ENCODE measurements around the gene LARGE2. TPM values are rescaled to one million over a fixed set of nuclear protein-coding genes. Genes with fewer than 3 reads are reported as not detected.

LARGE2 gene
- total RNA-seq, 1 experiment from 2014 or later: 108 TPM

DNA sequence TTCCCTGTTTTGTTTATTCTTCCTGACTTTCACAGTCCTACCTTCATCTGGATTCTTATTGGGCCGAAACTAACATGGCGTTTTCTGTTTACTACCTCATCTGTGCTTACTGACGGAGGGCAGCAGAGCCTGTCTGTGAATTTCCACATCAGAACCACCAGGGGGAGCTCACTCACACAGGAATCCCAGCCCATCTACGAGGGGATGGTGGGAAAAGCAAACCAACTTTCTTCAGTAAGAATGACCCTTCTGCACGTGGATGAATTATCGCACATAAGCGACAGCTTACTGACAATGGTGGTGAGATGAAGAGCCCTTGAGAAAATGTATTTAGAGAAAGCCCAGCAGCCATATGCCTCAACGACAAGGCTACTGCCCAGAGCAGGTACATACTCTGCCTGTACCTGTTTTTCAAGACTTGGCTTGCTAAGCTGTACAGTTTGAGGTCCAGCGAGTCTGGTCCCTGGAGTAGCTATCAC lies 42.5 kb downstream of the LARGE2 start:
- no peak overlapping the region for H2BK20ac ChIP-seq (ENCODE audit: low read depth, low read length, poor library complexity, severe bottlenecking)
- H3K79me1 ChIP-seq (ENCODE audit: insufficient read depth, low read depth, low read length, poor library complexity, severe bottlenecking): no peaks in the 10 kb centered on the region
- no peak overlapping the region for H3K4me2 ChIP-seq (ENCODE audit: insufficient read depth, insufficient read length, low read length)
- H3K23ac ChIP-seq (ENCODE audit: insufficient read length, low read depth, low read length): no peak overlapping the region
- Mint-ChIP-seq H3K36me3 (ENCODE audit: insufficient read depth in 1 of 3, low read depth in 3 of 3) (peaks cover 7 to 32% (median 23%) of the 10 kb centered on the region in 3 experiments; a peak in 5 of 7 replicates), H3K4me1 (no peaks in the 10 kb centered on the region), H3K27me3 (ENCODE audit: low read depth) (no peaks in the 10 kb centered on the region), H3K9me3 (no peaks in the 10 kb centered on the region), H3K4me3 (no peak overlapping the region), H3K27ac (no peak overlapping the region)
- no peak overlapping the region for H4K8ac ChIP-seq (replicated peaks; ENCODE audit: insufficient read length, low read depth, low read length)
- H3K4ac ChIP-seq (ENCODE audit: low read depth, low read length): no peak overlapping the region
- no peak overlapping the region for H2BK15ac ChIP-seq (ENCODE audit: low read depth, low read length)
- no peak overlapping the region for H3K56ac ChIP-seq (ENCODE audit: insufficient read length, low read depth, low read length)
- H3K4me1 ChIP-seq (ENCODE audit: insufficient read depth, low read length): no peaks in the 10 kb centered on the region
- no peak overlapping the region for H4K91ac ChIP-seq (ENCODE audit: insufficient read length, low read depth, low read length)
- H3K14ac ChIP-seq (ENCODE audit: insufficient read depth, low read length): no peak overlapping the region
- no peaks in the 10 kb centered on the region for H4K20me1 ChIP-seq (ENCODE audit: control insufficient read depth, insufficient read depth, insufficient read length)
- no peak overlapping the region for H3K9ac ChIP-seq (ENCODE audit: extremely low read depth, insufficient read length, low read length)
- H2AFZ ChIP-seq (ENCODE audit: low read length): no peak overlapping the region
- no peaks in the 10 kb centered on the region for H3K23me2 ChIP-seq (ENCODE audit: insufficient read length, low read depth, low read length, poor library complexity, severe bottlenecking)
- DNase-seq: peak; percentile 76
- no peak overlapping the region for H2BK12ac ChIP-seq (ENCODE audit: insufficient read length, low read depth, low read length)
- H3K27me3 ChIP-seq (ENCODE audit: insufficient read depth, low read length): no peaks in the 10 kb centered on the region
- H2AK5ac ChIP-seq (ENCODE audit: insufficient read length, low read length): no peak overlapping the region
- no peaks in the 10 kb centered on the region for H3K79me2 ChIP-seq (ENCODE audit: insufficient read depth, low read length)
- H3K27ac ChIP-seq (ENCODE audit: insufficient read length, low read depth, low read length): no peak overlapping the region
- H4K5ac ChIP-seq (ENCODE audit: insufficient read length, low read depth, low read length): no peak overlapping the region
- no peaks in the 10 kb centered on the region for H3K9me3 ChIP-seq (ENCODE audit: control insufficient read depth, low read depth, low read length)
- no peak overlapping the region for H2BK5ac ChIP-seq (ENCODE audit: insufficient read length, low read length)
- H3K18ac ChIP-seq (ENCODE audit: insufficient read length, low read depth, low read length): no peak overlapping the region
- H2BK120ac ChIP-seq (ENCODE audit: low read depth, low read length, poor library complexity, severe bottlenecking): no peak overlapping the region
- no CpG with 5 or more reads among the region's 9 CpGs for WGBS (ENCODE audit: extremely low coverage, insufficient read length, low lambda C conversion rate)
- no peak overlapping the region for H3T11ph ChIP-seq (ENCODE audit: low read length)
- peak; percentile 93 for TF ChIP-seq CTCF (conservative IDR thresholded peaks at IDR 0.05)
